Liver (tissue), 3 donors: Measurements from ENCODE around the gene XIAP.

Experiments used
- HNF4G ChIP-seq: IDR thresholded peaks from 2 replicates; pipeline ENCODE4 v1.6.1; 2016; ENCODE audit warnings: antibody characterized with exemption
- JUND ChIP-seq, 2 donors: IDR thresholded peaks; 2 replicates each; pipeline ENCODE4 v1.6.1; 2016; ENCODE audit warnings: antibody characterized with exemption in 2 of 2
- RAD21 ChIP-seq, 2 donors: IDR thresholded peaks; 2 replicates each; pipeline ENCODE4 v1.6.1; 2016; ENCODE audit warnings: antibody characterized with exemption in 2 of 2, mild to moderate bottlenecking in 2 of 2
- YY1 ChIP-seq: IDR thresholded peaks from 2 replicates; pipeline ENCODE4 v1.6.1; 2016; ENCODE audit warnings: antibody characterized with exemption, mild to moderate bottlenecking
- TF ChIP-seq, protein P1 (sequence below): fragments of 150-350 bp; IDR thresholded peaks from 2 replicates; pipeline ENCODE4 v1.5.1; 2017; ENCODE audit warnings: improper control_type of control experiment, low read depth, low read length; ENCODE audit not compliant: missing input control
- TF ChIP-seq, protein P2 (sequence below): IDR thresholded peaks from 2 replicates; pipeline ENCODE4 v1.6.1; 2016; ENCODE audit warnings: antibody characterized with exemption
- TF ChIP-seq, protein P3 (sequence below): IDR thresholded peaks from 2 replicates; pipeline ENCODE4 v1.6.1; 2016; ENCODE audit warnings: antibody characterized with exemption
- TF ChIP-seq, protein P4 (sequence below): IDR thresholded peaks from 2 replicates; pipeline ENCODE4 v1.6.1; 2016; ENCODE audit warnings: antibody characterized with exemption
- donor health status: healthy.
- donor health status: healthy.

DNA sequence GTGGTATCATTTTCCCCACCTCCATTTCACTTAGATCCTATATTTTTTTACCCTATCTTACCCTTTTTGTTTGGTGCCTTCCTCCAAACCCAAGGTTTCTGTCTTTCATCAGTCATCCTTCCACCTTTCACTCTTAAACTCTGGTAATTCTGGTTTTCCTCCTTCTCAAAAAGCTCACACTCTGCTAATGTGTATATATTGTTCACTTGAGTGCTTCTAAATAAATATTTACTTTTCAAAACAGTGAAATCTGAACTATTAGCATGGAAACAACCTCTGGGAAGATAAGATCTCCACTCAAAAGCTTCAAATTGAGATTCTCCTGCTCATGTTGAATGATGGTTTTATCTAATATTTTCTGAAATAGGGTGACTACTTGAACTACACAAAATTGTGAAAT lies 21.5 kb downstream of the XIAP start:
- TF ChIP-seq, protein P1, sequence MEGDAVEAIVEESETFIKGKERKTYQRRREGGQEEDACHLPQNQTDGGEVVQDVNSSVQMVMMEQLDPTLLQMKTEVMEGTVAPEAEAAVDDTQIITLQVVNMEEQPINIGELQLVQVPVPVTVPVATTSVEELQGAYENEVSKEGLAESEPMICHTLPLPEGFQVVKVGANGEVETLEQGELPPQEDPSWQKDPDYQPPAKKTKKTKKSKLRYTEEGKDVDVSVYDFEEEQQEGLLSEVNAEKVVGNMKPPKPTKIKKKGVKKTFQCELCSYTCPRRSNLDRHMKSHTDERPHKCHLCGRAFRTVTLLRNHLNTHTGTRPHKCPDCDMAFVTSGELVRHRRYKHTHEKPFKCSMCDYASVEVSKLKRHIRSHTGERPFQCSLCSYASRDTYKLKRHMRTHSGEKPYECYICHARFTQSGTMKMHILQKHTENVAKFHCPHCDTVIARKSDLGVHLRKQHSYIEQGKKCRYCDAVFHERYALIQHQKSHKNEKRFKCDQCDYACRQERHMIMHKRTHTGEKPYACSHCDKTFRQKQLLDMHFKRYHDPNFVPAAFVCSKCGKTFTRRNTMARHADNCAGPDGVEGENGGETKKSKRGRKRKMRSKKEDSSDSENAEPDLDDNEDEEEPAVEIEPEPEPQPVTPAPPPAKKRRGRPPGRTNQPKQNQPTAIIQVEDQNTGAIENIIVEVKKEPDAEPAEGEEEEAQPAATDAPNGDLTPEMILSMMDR, result no peak
- TF ChIP-seq, protein P2, sequence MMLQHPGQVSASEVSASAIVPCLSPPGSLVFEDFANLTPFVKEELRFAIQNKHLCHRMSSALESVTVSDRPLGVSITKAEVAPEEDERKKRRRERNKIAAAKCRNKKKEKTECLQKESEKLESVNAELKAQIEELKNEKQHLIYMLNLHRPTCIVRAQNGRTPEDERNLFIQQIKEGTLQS, result no peak
- no peak for TF ChIP-seq HNF4G
- TF ChIP-seq JUND (IDR thresholded peaks at IDR 0.05), result no peak
- no peak for TF ChIP-seq YY1
- TF ChIP-seq RAD21 (IDR thresholded peaks at IDR 0.05), result no peak
- TF ChIP-seq, protein P3, sequence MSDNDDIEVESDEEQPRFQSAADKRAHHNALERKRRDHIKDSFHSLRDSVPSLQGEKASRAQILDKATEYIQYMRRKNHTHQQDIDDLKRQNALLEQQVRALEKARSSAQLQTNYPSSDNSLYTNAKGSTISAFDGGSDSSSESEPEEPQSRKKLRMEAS, result no peak
- TF ChIP-seq, protein P4, sequence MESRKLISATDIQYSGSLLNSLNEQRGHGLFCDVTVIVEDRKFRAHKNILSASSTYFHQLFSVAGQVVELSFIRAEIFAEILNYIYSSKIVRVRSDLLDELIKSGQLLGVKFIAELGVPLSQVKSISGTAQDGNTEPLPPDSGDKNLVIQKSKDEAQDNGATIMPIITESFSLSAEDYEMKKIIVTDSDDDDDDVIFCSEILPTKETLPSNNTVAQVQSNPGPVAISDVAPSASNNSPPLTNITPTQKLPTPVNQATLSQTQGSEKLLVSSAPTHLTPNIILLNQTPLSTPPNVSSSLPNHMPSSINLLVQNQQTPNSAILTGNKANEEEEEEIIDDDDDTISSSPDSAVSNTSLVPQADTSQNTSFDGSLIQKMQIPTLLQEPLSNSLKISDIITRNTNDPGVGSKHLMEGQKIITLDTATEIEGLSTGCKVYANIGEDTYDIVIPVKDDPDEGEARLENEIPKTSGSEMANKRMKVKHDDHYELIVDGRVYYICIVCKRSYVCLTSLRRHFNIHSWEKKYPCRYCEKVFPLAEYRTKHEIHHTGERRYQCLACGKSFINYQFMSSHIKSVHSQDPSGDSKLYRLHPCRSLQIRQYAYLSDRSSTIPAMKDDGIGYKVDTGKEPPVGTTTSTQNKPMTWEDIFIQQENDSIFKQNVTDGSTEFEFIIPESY, result no peak
